IMR-90 (cell line): ENCODE measurements around the gene GAS7. TPM values are rescaled to one million over a fixed set of nuclear protein-coding genes. Genes with fewer than 3 reads are reported as not detected.

Source experiments
- ATAC-seq: fragments of 200-7000 bp; cut with Tn5 transposase; 2 replicates; pipeline ENCODE4 v1.9.1; 2020; ENCODE audit warnings: low read depth, mild to moderate bottlenecking, moderate library complexity
- BruUV-seq: library from RNA; stranded (reverse); fragments of 400-500 nt; replicated peaks from 2 replicates; lab custom pipeline; 2021; lab: Mats Ljungman, UMichigan
- CTCF ChIA-PET: fragments of 300-600 bp; formaldehyde crosslinking; extraction: SDS; loops from one replicate; lab custom pipeline; 2021; ENCODE audit warnings: antibody characterized with exemption; lab: Yijun Ruan, JAX
- POLR2A ChIA-PET: fragments of 300-600 bp; sonication (Branson Sonifier 250); formaldehyde crosslinking; loops from one replicate; lab custom pipeline; 2022; ENCODE audit warnings: antibody characterized with exemption; ENCODE audit not compliant: unreplicated experiment; lab: Charles Lee
- DNase-seq: peaks from one replicate; pipeline ENCODE4 v3.0.0; 2013
- H2AFZ ChIP-seq: replicated peaks from 2 replicates; pipeline ENCODE3; 2013; ENCODE audit warnings: low read length, mild to moderate bottlenecking; ENCODE audit not compliant: poor library complexity
- H2AK5ac ChIP-seq: 2 replicates; pipeline ENCODE4 v1.6.1; 2013; ENCODE audit warnings: low read depth, low read length, inconsistent platforms
- H2AK9ac ChIP-seq: replicated peaks from 2 replicates; pipeline ENCODE3; 2013; ENCODE audit warnings: mild to moderate bottlenecking, low read depth, low read length, moderate library complexity; ENCODE audit not compliant: poor library complexity
- H2BK120ac ChIP-seq: 2 replicates; pipeline ENCODE4 v1.6.1; 2013; ENCODE audit warnings: low read depth, low read length, inconsistent platforms
- H2BK15ac ChIP-seq: 3 replicates; pipeline ENCODE4 v1.6.1; 2013; ENCODE audit warnings: low read depth, low read length, inconsistent platforms
- H2BK20ac ChIP-seq: 2 replicates; pipeline ENCODE4 v1.6.1; 2013; ENCODE audit warnings: low read depth, mild to moderate bottlenecking, inconsistent platforms, low read length, moderate library complexity
- H2BK5ac ChIP-seq: 2 replicates; pipeline ENCODE4 v1.6.1; 2013; ENCODE audit warnings: mild to moderate bottlenecking, low read depth, low read length, inconsistent platforms; ENCODE audit not compliant: poor library complexity, severe bottlenecking
- H3K14ac ChIP-seq: replicated peaks from 2 replicates; pipeline ENCODE4 v1.6.1; 2013; ENCODE audit warnings: low read depth, low read length, inconsistent platforms
- H3K18ac ChIP-seq: 2 replicates; pipeline ENCODE4 v1.6.1; 2013; ENCODE audit warnings: low read depth, low read length, control low read depth
- H3K23ac ChIP-seq: 2 replicates; pipeline ENCODE4 v1.6.1; 2013; ENCODE audit warnings: low read depth, low read length, inconsistent platforms
- H3K27ac ChIP-seq: 2 replicates; pipeline ENCODE4 v1.5.1; 2013; ENCODE audit warnings: mild to moderate bottlenecking, control low read depth, low read length; ENCODE audit not compliant: insufficient read depth
- H3K27me3 ChIP-seq: 2 replicates; pipeline ENCODE4 v1.6.1; 2013; ENCODE audit warnings: low read length; ENCODE audit not compliant: control insufficient read depth, insufficient read depth
- H3K36me3 ChIP-seq: 2 replicates; pipeline ENCODE4 v1.6.1; 2013; ENCODE audit warnings: low read length, mixed read lengths; ENCODE audit not compliant: control insufficient read depth, insufficient read depth
- H3K4ac ChIP-seq: 2 replicates; pipeline ENCODE4 v1.6.1; 2013; ENCODE audit warnings: low read depth, low read length, inconsistent platforms
- H3K4me1 ChIP-seq: 2 replicates; pipeline ENCODE4 v1.6.1; 2013; ENCODE audit warnings: low read length, mixed read lengths; ENCODE audit not compliant: control insufficient read depth, insufficient read depth
- H3K4me2 ChIP-seq: 2 replicates; pipeline ENCODE4 v1.6.1; 2013; ENCODE audit warnings: low read depth, mild to moderate bottlenecking, control low read depth, low read length, moderate library complexity
- H3K4me3 ChIP-seq: 2 replicates; pipeline ENCODE4 v1.5.1; 2013; ENCODE audit warnings: low read depth, mild to moderate bottlenecking, control low read depth, low read length, moderate library complexity; ENCODE audit not compliant: insufficient read depth
- H3K56ac ChIP-seq: 2 replicates; pipeline ENCODE4 v1.6.1; 2013; ENCODE audit warnings: low read length, inconsistent platforms; ENCODE audit not compliant: insufficient read depth; ENCODE audit errors: extremely low read depth
- H3K79me1 ChIP-seq, 2 experiments: 2 replicates each; pipeline ENCODE4 v1.6.1; 2013; ENCODE audit warnings: low read length in 2 of 2, inconsistent platforms in 1 of 2, low read depth in 1 of 2
- H3K9ac ChIP-seq: 2 replicates; pipeline ENCODE4 v1.6.1; 2013; ENCODE audit warnings: low read depth, low read length, control low read depth
- H3K9me1 ChIP-seq: 2 replicates; pipeline ENCODE4 v1.6.1; 2013; ENCODE audit warnings: low read length, inconsistent platforms; ENCODE audit not compliant: insufficient read depth
- H3K9me3 ChIP-seq: 2 replicates; pipeline ENCODE4 v1.6.1; 2013; ENCODE audit warnings: low read length; ENCODE audit not compliant: control insufficient read depth, insufficient read depth
- H4K20me1 ChIP-seq: 2 replicates; pipeline ENCODE4 v1.6.1; 2013; ENCODE audit warnings: low read length, inconsistent platforms; ENCODE audit not compliant: insufficient read depth
- H4K5ac ChIP-seq: 2 replicates; pipeline ENCODE4 v1.6.1; 2013; ENCODE audit warnings: mild to moderate bottlenecking, low read depth, low read length, control low read depth
- H4K8ac ChIP-seq, 2 experiments: 2 replicates each; pipeline ENCODE4 v1.6.1; 2013; ENCODE audit warnings: low read depth in 2 of 2, low read length in 2 of 2, control low read depth in 1 of 2, inconsistent platforms in 1 of 2
- H4K91ac ChIP-seq: 2 replicates; pipeline ENCODE4 v1.6.1; 2013; ENCODE audit warnings: low read depth, low read length, inconsistent platforms; ENCODE audit not compliant: insufficient read depth
- BHLHE40 ChIP-seq: fragments of 150-350 bp; IDR thresholded peaks from 2 replicates; pipeline ENCODE4 v1.6.1; 2016; ENCODE audit warnings: mild to moderate bottlenecking, low read depth, low read length
- CEBPB ChIP-seq: IDR thresholded peaks from 2 replicates; pipeline ENCODE4 v1.6.1; 2012; ENCODE audit warnings: low read depth, low read length, improper control_type of control experiment
- CHD1 ChIP-seq: IDR thresholded peaks from 2 replicates; pipeline ENCODE4 v1.6.1; 2012; ENCODE audit warnings: low read depth, low read length, improper control_type of control experiment
- CTCF ChIP-seq: conservative IDR thresholded peaks from 2 replicates; pipeline ENCODE4 v1.5.1; 2012; ENCODE audit warnings: mild to moderate bottlenecking, low read depth, low read length, improper control_type of control experiment
- ELK1 ChIP-seq: fragments of 150-350 bp; IDR thresholded peaks from 2 replicates; pipeline ENCODE4 v1.6.1; 2016; ENCODE audit warnings: low read depth, mild to moderate bottlenecking, low read length, moderate library complexity, borderline replicate concordance
- FOS ChIP-seq: fragments of 150-350 bp; IDR thresholded peaks from 2 replicates; pipeline ENCODE4 v1.6.1; 2016; ENCODE audit warnings: low read depth, low read length
- MAFK ChIP-seq: IDR thresholded peaks from 2 replicates; pipeline ENCODE4 v1.6.1; 2012; ENCODE audit warnings: low read depth, low read length, improper control_type of control experiment
- MAZ ChIP-seq: IDR thresholded peaks from 2 replicates; pipeline ENCODE4 v1.6.1; 2012; ENCODE audit warnings: low read depth, mild to moderate bottlenecking, low read length, improper control_type of control experiment, moderate library complexity, borderline replicate concordance
- MXI1 ChIP-seq: IDR thresholded peaks from 2 replicates; pipeline ENCODE4 v1.6.1; 2012; ENCODE audit warnings: low read depth, mild to moderate bottlenecking, low read length, moderate library complexity, borderline replicate concordance
- NFE2L2 ChIP-seq: fragments of 150-350 bp; IDR thresholded peaks from 2 replicates; pipeline ENCODE4 v1.6.1; 2016; ENCODE audit warnings: low read depth, mild to moderate bottlenecking, low read length
- POLR2A ChIP-seq: IDR thresholded peaks from 2 replicates; pipeline ENCODE4 v1.6.1; 2012; ENCODE audit warnings: mild to moderate bottlenecking, low read depth, low read length
- RAD21 ChIP-seq: IDR thresholded peaks from 2 replicates; pipeline ENCODE4 v1.6.1; 2012; ENCODE audit warnings: low read length, improper control_type of control experiment
- RCOR1 ChIP-seq: IDR thresholded peaks from 2 replicates; pipeline ENCODE4 v1.6.1; 2012; ENCODE audit warnings: mild to moderate bottlenecking, low read length, improper control_type of control experiment; ENCODE audit not compliant: insufficient replicate concordance
- RFX5 ChIP-seq: IDR thresholded peaks from 2 replicates; pipeline ENCODE4 v1.8.0; 2012; ENCODE audit warnings: low read depth, mild to moderate bottlenecking, low read length, moderate library complexity
- SMC3 ChIP-seq: fragments of 150-350 bp; IDR thresholded peaks from 2 replicates; pipeline ENCODE4 v1.6.1; 2016; ENCODE audit warnings: low read depth, mild to moderate bottlenecking, antibody characterized with exemption, low read length, moderate library complexity
- USF2 ChIP-seq: fragments of 150-350 bp; IDR thresholded peaks from 2 replicates; pipeline ENCODE4 v1.6.1; 2017; ENCODE audit warnings: mild to moderate bottlenecking, antibody characterized with exemption, low read length, low read depth
- WGBS, 2 experiments: methylation state at CpG; one replicate each; pipeline versions ENCODE4 v1.1.5 to v1.1.7; 2013; ENCODE audit warnings: missing lambda C conversion rate in 2 of 2; ENCODE audit not compliant: insufficient read length in 1 of 2; ENCODE audit errors: extremely low coverage in 2 of 2; 5-methylcytosine and 5-hydroxymethylcytosine counted together
- dilution Hi-C: fragments of 300-500 bp; cut with HindIII; formaldehyde crosslinking; loops from one replicate; pipeline ENCODE4 v1.14.3; 2018; ENCODE audit warnings: low sequenced_read_pairs; ENCODE audit not compliant: unreplicated experiment
- in situ Hi-C: fragments of 300-500 bp; cut with MboI; formaldehyde crosslinking; loops from 3 replicates; pipeline ENCODE4 v1.14.3; 2019; ENCODE audit warnings: low sequenced_read_pairs, inconsistent platforms, mixed read lengths
- intact Hi-C: fragments of 100-400 bp; cut with micrococcal nuclease; formaldehyde crosslinking; loops from 2 replicates; pipeline ENCODE4 v1.10.0; 2022
- polyA plus RNA-seq, 3 experiments: library from polyadenylated mRNA; depleted of rRNA; stranded (reverse); fragments of >200 nt; gene quantifications; 2 replicates each; pipeline ENCODE4 v1.2.3, GENCODE V29; 2012; ENCODE audit warnings: low replicate concordance in 1 of 3
- total RNA-seq: library from RNA; depleted of rRNA; stranded (reverse); fragments of >200 nt; gene quantifications from 2 replicates; pipeline ENCODE4 v1.2.3, GENCODE V29; 2012

Gene GAS7
- total and polyA plus RNA-seq, 2 of the 4 experiments (the other 2 are of a cell fraction), result 4.6 to 5.0 TPM

DNA sequence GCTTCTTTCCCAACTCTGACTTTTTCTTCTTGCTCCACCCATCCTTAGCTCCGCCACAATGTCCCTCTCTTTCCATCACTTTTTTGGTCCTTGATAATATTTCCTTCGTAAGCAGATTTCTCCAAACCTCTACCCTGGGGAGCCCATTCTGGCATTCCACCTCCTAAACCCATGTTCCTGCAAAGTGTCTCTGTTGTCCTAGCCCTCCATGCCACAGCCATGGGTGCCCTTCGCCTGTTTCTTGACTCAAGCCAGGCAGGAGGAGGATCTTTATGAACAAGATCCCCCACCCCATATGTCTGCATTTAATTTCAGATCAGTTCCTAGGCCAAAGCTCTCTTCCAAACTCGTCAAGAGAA, 42.4 kb downstream of the GAS7 start:
- Histone ChIP-seq H4K8ac (no peak overlapping the region), H3K79me1 (no peaks in the 10 kb centered on the region), H4K91ac (no peak overlapping the region), H3K4me3 (no peak overlapping the region), H2BK15ac (no peak overlapping the region), H3K4ac (no peak overlapping the region), H3K27ac (no peak overlapping the region), H3K36me3 (no peaks in the 10 kb centered on the region; the same call in 1 of the 2 replicates), H3K27me3 (no peaks in the 10 kb centered on the region), H3K9me3 (no peaks in the 10 kb centered on the region), H3K14ac (no peak overlapping the region), H4K5ac (no peak overlapping the region), H3K18ac (no peak overlapping the region), H2BK120ac (no peak overlapping the region), H3K4me1 (peaks cover 4% of the 10 kb centered on the region; the same call in 1 of the 2 replicates), H2AK9ac (no peak overlapping the region), H2BK5ac (no peak overlapping the region), H2AFZ (no peak overlapping the region), H3K9me1 (0 out of 2 replicates have a peak, but pooled peaks cover 4% of the 10 kb centered on the region), H2BK20ac (no peak overlapping the region), H3K9ac (no peak overlapping the region), H4K20me1 (no peaks in the 10 kb centered on the region), H3K56ac (no peak overlapping the region), H2AK5ac (no peak overlapping the region), H3K23ac (no peak overlapping the region), H3K4me2 (no peak overlapping the region)
- intact Hi-C loops (no loop called here), in situ Hi-C loops (no loop called here), dilution Hi-C loops (no loop called here)
- POLR2A ChIA-PET, result no interaction called here
- DNase-seq, result no peak
- WGBS, 2 experiments, result 93% methylated on average over 3 of the region's 4 CpGs; no CpG with 5 or more reads in 1 of the 2 experiments
- CTCF ChIA-PET, result no interaction called here
- no TSS peak for BruUV-seq
- TF ChIP-seq POLR2A, result no peak
- TF ChIP-seq RAD21, result no peak
- no peak for TF ChIP-seq CHD1
- TF ChIP-seq RCOR1, result no peak
- TF ChIP-seq USF2, result no peak
- no peak for TF ChIP-seq SMC3
- TF ChIP-seq MXI1, result no peak
- TF ChIP-seq BHLHE40, result no peak
- TF ChIP-seq FOS, result no peak
- TF ChIP-seq NFE2L2, result no peak
- TF ChIP-seq CEBPB, result no peak
- TF ChIP-seq CTCF, result no peak
- no peak for TF ChIP-seq ELK1
- TF ChIP-seq MAZ, result no peak
- no peak for TF ChIP-seq MAFK
- no peak for TF ChIP-seq RFX5
- ATAC-seq, result no peak
